ENCODE results near the gene IL17RE.
A peak's percentile ranks its signal among the peaks of the same experiment; 100 is the strongest.
"Not testable (repeated sequence)": the region's sequence is repeated elsewhere in the genome, so short reads cannot be mapped to it uniquely, and the experiment has no call there.

IL17RE gene

DNA sequence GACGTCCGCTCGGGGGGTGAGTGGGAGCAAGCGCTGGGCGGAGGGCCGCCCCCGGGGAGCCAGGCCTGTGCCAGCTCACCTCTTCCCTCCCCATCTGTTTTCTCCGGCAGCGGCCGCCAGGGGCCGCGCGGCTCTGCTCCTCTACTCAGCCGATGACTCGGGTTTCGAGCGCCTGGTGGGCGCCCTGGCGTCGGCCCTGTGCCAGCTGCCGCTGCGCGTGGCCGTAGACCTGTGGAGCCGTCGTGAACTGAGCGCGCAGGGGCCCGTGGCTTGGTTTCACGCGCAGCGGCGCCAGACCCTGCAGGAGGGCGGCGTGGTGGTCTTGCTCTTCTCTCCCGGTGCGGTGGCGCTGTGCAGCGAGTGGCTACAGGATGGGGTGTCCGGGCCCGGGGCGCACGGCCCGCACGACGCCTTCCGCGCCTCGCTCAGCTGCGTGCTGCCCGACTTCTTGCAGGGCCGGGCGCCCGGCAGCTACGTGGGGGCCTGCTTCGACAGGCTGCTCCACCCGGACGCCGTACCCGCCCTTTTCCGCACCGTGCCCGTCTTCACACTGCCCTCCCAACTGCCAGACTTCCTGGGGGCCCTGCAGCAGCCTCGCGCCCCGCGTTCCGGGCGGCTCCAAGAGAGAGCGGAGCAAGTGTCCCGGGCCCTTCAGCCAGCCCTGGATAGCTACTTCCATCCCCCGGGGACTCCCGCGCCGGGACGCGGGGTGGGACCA lies 30.4 kb downstream of the IL17RE start:
- DNase-seq (ENCODE audit: low read depth in 3 of 3, low spot score in 1 of 3), result peak; percentile 61 to 82 (median 75)

DNA sequence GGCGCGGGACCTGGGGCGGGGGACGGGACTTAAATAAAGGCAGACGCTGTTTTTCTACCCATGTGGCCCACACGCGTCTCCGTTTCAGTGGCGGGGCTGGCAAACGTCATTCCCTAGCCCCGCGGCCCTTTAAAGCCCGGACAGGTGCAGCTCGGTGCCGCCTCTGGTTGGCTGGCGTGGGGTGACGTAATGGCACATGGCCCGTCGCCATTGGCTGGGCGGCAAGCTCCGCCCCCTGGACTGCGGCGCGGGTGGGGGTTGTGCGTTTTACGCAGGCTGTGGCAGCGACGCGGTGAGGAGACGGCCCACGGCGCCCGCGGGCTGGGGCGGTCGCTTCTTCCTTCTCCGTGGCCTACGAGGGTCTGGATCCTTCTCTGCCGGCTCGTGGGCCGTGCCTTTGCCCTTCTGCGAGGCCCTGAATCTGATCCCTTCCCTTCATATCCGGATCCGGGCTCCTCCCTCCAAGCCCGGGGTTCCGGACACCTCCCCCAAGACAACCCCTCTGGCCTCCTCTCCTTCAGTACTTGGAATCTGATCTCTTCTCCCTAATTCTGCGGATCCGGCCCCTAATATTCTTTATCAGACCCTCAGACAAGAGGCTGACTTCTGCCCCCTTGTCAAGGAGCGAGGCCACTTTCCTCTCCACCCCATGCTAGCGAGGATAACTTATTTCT lies 31.1 kb downstream of the IL17RE start, which contains the start of gene CRELD1:
TSS of gene CRELD1 (plus strand) at position 274 of the 674 bp plus-strand sequence. CDS start 605 bp downstream, outside the sequence.
- peak; percentile 92 to 96 (median 93) for DNase-seq (ENCODE audit: low read depth in 3 of 3, low spot score in 1 of 3)

DNA sequence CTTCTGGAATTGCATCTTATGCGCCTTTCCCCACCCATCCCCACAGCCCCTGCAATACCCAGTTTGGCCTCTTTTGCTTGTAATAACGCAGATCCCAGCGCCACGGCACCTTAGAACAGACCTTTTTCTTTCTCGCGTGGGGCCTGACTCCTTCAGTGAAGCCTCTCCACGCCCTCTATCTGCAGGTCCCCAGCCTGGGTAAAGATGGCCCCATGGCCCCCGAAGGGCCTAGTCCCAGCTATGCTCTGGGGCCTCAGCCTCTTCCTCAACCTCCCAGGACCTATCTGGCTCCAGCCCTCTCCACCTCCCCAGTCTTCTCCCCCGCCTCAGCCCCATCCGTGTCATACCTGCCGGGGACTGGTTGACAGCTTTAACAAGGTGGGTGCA lies 31.6 kb downstream of the IL17RE start:
- no peak for DNase-seq (ENCODE audit: low read depth in 3 of 3, low spot score in 1 of 3)

DNA sequence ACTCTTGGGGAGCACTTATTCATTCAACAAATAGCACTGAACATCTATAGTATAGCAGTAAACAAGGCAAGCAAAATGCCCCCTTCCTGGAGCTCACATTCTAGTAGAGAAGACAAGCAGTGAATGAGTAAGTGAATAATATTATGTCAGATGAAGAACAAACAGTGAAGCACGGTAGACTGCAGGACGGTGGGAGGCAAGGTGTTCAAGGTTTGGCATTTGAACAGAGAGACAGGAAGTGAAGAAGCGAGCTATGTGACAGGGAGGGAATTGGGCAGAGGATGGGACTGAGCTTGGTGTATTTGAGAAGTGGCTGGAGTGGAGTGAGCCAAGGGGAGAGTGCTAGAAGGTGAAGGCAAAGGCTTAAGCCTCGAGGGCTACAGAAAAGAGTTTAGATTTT lies 32.3 kb downstream of the IL17RE start:
- no peak for DNase-seq (ENCODE audit: low read depth in 3 of 3, low spot score in 1 of 3)

DNA sequence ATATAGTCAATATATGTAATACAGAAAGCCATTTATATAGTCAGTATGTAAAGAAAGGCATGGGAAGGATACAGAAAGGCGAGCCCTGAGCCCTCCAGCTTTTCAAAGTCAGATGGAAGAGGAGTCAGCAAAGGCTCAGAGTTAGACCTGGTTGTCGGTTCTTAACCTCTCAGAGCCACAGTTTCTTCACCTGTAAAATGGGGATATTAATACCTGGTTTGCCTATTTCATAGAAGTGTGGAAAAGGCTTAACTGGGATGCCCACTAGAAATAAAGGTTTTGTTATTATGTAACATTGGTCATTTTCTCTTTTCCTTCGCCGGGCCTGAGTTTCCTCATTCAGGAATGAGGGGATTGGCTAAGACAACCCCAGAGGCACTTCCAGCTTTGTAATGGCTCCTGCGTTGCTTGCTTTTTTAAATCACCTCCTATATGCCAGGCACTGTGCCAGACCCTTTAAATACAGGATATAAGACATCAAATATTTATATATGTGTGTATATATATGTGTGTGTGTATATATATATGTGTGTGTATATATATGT lies 33.4 kb downstream of the IL17RE start:
- no peak for DNase-seq (ENCODE audit: low read depth in 3 of 3, low spot score in 1 of 3)

DNA sequence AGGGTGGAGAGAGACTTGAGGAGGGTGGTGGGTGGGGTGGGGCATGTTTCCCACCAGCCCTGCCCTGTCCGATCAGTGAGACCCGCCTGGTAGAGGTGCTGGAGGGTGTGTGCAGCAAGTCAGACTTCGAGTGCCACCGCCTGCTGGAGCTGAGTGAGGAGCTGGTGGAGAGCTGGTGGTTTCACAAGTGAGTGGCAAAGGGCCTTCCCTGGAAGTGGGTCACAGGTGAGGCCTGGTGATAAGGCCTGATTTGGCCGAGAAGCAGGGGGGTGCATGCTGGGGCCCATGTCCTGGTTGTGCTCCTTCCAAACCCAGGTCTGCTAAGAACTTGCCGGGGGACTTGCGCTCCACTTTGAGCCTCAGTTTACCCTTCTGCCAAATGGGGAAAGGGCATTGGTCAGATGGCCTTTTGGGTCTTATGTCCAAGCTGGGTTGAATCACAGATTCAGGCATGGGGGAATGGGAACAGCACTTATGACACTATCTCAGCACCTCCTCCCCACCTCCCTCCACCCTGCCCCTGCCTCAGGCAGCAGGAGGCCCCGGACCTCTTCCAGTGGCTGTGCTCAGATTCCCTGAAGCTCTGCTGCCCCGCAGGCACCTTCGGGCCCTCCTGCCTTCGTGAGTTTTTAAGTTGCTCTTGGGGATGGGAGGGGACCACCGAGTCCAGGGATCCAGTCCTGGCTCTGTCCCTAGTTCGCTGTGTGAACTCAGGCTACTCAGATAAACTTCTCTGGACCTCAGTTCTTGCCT lies 35.0 kb downstream of the IL17RE start:
- no peak for DNase-seq (ENCODE audit: low read depth in 3 of 3, low spot score in 1 of 3)

DNA sequence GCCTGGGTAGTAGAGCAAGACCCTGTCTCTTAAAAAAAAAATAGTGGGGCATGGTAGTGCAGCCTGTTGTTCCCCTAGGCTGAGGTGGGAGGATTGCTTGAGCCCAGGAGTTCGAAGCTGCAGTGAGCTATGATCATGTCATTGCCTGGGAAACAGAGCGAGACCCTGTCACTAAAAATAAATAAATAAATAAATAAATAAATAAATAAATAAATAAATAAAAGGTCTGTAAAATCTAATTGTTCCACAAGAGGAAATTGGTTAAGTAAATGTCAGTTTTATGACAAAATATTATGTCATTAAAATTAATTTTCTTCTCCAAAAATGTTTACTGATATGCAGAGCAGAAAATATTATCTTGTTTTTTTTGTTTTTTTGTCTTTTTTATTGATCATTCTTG lies 36.3 kb downstream of the IL17RE start:
- no peak for DNase-seq (ENCODE audit: low read depth in 3 of 3, low spot score in 1 of 3)

DNA sequence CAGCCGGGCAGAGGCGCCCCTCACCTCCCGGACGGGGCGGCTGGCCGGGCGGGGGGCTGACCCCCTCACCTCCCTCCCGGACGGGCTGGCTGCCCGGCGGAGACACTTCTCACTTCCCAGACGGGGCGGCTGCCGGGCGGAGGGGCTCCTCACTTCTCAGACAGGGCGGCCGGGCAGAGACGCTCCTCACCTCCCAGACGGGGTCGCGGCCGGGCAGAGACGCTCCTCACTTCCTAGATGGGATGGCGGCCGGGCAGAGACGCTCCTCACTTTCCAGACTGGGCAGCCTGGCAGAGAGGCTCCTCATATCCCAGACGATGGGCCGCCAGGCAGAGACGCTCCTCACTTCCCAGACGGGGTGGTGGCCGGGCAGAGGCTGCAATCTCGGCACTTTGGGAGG lies 37.3 kb downstream of the IL17RE start:
- DNase-seq (ENCODE audit: low read depth in 3 of 3, low spot score in 1 of 3), result not testable (repeated sequence)

DNA sequence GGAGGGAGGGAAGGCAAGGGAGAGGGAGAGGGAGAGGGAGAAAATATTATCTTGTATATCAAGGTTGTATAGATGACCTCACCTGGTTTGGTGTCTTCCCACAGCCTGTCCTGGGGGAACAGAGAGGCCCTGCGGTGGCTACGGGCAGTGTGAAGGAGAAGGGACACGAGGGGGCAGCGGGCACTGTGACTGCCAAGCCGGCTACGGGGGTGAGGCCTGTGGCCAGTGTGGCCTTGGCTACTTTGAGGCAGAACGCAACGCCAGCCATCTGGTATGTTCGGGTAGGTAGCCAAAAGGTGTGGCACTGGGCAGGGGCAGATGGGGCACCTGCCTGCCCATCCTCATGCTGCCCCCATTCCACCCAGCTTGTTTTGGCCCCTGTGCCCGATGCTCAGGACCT lies 38.1 kb downstream of the IL17RE start:
- DNase-seq (ENCODE audit: low read depth in 3 of 3, low spot score in 1 of 3), result no peak

DNA sequence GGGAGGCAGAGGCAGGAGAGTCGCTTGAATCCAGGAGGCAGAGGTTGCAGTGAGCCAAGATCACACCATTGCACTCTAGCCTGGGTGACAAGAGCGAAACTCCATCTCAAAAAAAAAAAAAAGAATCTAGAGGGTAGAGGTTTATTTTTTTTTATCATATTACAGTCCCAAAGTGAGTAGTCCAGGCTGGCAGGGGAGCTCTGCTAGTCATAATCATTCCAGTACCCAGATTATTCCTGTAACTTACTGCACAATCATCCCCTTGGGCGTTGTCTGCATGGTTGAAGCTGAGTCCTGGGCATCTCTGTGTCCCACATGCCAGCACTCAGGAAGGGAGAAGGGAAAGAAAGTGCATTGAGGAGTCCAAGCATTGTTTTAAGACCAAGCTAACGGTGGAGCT lies 39.5 kb downstream of the IL17RE start:
- DNase-seq (ENCODE audit: low read depth in 3 of 3, low spot score in 1 of 3), result no peak

DNA sequence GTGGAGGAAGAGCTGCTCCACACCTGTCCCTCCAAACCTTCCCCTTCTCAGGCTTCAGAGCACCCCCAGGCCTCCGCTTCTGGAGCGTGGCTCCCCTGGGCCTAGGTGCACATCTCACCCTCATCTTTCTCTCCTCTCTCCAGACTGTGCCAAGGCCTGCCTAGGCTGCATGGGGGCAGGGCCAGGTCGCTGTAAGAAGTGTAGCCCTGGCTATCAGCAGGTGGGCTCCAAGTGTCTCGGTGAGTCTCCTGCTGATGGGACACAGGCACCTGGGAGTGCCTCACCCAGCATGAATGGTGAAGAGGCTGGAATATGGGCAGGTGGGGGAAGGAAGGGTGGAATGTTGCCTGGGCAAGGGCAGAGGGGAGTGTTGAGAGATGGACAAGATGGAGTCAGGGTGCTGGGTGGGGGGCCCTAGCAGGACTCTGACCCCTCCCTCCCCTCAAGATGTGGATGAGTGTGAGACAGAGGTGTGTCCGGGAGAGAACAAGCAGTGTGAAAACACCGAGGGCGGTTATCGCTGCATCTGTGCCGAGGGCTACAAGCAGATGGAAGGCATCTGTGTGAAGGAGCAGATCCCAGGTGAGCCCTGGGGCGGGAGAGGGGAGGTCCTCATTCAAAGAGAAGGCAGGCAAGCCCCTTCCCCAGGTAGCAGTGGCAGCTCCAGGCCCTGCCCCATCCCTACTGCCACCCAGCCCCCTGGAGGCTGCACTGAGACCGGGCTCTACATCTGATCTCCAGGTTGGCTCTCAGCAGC lies 40.5 kb downstream of the IL17RE start:
- DNase-seq (ENCODE audit: low read depth in 3 of 3, low spot score in 1 of 3), result no peak

DNA sequence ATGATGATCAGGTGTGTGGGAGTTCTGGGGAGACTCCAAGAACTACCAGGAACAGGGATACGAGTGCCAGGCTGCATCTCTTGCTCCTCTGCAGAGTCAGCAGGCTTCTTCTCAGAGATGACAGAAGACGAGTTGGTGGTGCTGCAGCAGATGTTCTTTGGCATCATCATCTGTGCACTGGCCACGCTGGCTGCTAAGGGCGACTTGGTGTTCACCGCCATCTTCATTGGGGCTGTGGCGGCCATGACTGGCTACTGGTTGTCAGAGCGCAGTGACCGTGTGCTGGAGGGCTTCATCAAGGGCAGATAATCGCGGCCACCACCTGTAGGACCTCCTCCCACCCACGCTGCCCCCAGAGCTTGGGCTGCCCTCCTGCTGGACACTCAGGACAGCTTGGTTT lies 41.6 kb downstream of the IL17RE start:
- no peak for DNase-seq (ENCODE audit: low read depth in 3 of 3, low spot score in 1 of 3)

DNA sequence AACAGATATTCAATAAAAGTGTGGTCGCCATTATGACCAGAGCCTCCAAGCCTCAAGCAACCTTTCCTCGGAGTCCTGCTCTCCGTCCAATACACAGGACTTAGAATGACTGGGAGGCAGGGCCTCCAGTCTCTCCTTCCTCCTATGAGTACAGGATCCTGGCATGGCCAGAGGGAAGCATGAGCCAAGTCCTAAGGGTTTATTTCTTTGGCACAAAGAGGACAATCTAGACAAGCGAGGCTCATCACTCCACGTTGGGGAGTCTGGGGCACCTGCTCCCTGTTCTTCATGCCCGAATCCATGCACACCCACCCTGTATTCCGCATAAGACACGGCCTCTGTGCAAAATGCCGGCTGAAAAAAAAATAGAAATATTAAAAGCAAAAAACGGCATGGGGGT lies 42.7 kb downstream of the IL17RE start:
- no peak for DNase-seq (ENCODE audit: low read depth in 3 of 3, low spot score in 1 of 3)

DNA sequence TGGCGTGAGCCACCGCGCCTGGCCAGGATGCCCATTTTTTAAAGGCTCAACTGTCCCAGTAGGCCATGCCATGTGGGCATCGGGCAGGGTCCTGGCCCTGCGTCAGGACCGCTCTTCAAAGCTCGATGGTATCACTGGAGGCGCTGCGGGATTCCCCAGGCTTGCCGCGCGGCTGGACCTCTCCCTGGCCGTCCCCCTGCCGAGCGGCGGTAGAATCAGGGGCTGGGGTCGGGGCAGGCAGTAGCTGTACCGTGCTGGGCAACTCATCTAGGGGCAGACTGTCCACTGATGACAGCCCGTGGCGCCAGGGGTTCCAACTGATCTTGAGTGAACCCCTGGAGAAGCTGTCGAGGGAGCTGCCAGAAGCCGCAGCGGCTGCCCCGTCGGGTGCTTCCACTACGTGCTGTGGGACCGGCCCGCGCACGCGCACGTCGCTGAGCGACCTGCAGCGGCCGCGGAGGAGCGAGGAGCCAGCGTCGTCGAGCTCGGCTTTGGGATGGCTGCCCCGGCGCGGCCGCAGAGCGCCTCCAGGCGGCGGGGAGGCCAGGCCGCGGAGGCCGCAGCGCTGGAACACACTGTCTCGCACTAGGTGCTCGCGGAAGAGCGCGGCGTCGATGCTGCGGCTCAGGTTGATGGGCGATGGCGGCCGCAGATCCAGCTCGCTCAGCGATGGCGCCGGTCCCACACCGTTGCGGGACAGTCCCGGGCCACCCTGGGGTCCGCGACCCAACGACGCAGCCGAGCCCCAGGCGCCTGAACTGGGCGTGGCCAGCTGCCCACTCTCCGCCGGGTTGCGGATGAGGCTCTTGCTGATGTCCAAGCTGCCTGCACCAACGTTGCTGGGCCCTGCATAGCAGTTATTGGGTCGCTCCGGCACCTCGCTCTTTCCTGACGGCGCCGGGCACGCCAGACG lies 43.7 kb downstream of the IL17RE start:
- DNase-seq (ENCODE audit: low read depth in 3 of 3, low spot score in 1 of 3), result peak; percentile 64 to 75 (median 65)

DNA sequence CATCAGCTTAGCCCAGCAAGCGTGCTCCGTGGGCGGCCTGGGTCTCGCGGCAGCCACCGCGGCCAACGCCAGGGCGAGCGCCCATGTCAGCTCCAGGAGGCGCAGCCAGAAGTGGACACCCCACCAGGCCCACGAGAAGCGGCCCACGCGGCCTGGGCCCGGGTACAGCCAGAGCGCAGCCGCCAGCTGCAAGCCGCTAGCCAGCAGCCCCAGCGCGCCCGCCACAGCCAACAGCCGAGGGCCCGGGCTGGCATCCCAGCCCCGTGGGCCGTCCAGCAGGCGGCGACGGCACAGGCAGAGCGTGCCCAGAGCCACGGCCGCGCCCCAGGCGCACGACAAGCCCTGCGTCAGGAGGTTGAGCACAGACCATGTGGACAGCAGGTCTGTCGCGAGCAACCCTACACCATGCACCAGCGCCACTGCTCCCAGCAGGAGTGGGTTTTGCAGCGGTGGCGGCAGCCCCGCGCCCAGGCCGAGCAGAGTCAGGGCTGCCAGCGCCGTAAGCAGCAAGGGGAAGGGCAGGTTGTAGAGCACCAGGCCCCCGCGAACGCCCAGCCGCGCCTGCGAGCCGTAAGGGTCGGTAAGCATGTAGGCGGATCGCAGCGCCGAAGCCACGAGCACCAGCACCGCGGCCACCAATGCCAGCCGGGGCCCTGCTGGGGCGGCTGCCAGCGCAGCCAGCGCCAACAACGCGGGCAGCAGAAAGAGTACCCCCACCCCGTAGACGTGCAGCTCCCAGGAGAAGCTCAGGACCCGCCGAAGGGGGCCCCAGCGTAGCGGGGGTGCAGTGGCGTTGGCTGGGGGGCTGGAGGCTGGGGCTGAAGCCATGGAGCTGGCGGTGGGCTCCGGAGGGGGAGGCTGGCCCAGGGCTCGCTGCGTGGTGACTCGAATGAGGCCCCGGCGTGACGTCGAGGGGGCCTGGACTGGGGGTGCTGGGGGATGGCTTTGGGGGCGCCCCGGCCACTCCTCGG lies 44.7 kb downstream of the IL17RE start:
- DNase-seq (ENCODE audit: low read depth in 3 of 3, low spot score in 1 of 3), result no peak

DNA sequence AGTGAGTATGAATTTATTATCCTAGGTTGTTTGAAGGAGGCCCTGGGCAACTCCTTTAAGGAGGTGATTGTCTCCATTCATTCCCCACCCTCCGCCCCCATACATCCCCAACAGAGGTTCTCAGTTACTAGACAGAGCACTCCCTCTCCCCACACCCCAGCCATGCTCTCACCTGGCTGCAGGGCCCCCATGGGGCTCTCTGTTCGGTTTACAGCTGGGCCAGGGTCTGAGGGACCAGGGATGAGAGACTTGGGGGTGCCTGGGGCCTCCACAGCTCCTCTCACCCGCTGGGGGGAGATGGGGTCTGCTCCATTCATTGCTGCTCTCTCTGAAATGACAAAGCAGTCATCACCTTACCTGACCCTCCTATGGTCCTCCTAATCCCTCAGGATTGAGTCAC lies 45.9 kb downstream of the IL17RE start:
- DNase-seq (ENCODE audit: low read depth in 3 of 3, low spot score in 1 of 3), result no peak

DNA sequence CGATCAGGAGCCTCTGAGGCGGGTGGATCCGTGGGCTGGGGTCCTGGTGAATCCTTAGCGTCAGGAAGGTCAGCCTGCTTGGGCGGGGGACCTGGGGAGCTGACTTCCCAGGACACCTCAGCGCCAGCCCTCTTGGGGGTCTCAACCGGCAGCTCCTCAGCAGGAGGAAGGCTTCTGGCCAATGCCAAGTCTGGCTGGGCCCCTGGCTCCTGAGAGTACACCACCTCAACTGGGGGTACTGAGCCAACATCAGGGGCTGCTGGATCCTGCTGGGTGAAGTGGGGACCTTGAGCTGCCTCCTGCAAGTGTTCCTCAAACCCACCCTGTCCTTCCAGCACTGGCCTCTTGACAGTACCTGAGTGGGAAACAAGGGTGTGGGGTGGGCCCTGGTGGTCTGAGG lies 46.5 kb downstream of the IL17RE start:
- no peak for DNase-seq (ENCODE audit: low read depth in 3 of 3, low spot score in 1 of 3)

DNA sequence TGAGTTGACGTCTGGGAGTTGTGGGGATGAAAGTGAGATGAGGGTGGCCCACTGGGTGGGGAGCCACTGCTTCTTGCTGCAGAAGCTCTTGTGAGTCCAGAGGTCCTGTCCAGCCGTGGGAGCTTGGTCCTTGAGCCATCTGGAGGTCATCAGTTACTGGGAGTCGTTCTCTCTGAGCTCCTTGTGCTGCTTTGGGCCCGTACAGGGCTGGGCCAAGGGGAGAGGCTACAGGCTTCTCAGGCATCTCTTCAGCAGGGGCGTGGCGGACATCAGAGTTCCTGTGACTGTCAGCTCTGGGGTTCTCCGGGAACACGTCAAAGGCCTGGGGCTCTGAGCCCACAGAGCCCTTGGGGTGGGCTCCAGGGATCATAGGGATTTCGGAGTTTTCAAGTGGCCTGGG lies 47.0 kb downstream of the IL17RE start:
- no peak for DNase-seq (ENCODE audit: low read depth in 3 of 3, low spot score in 1 of 3)

DNA sequence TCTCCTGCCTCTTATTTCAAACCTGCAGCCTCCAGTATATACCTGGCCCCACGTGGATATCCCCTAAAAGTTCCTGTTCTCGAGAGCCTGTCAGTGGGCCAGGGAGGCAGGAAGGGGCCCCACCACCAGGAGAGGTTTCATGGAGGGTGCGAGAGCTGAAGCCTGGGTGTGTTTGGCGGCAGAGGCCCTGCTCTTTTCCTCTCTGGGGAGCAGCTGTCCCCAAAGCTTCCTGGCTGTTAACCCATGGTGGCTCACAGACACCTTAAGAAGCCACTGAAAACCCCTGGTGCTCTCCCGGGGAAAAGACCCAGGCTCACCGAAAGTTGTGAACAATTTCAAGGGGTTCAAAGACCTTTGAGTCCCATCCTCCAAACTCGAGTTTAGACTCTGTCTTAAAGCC lies 48.5 kb downstream of the IL17RE start:
- no peak for DNase-seq (ENCODE audit: low read depth in 3 of 3, low spot score in 1 of 3)

Measured in stimulated activated CD4-positive, alpha-beta T cell treated with anti-CD3 and anti-CD28 coated beads, TNF-alpha, amount 100 ng/mL, for 1 hour (primary cell).